ENCODE measurements around the gene TEAD1. TPM values are rescaled to one million over a fixed set of nuclear protein-coding genes. Genes with fewer than 3 reads are reported as not detected.

Gene TEAD1
- total and polyA plus RNA-seq, 9 of the 15 experiments (the other 6 are each of a cell fraction or from before 2014, with no cell fraction given), result 1.7 to 17.7 (median 10.8) TPM

- TF ChIP-seq MAFK (IDR thresholded peaks at IDR 0.05; ENCODE audit: low read length), result no peak
- TF ChIP-seq BDP1 (IDR thresholded peaks at IDR 0.05; ENCODE audit: insufficient read depth, insufficient read length), result no peak
- no peak for TF ChIP-seq U2AF2 (optimal IDR thresholded peaks at IDR 0.05; ENCODE audit: low read depth, low read length)
- no peak for TF ChIP-seq ARID4B (CRISPR knock-in tag; IDR thresholded peaks at IDR 0.05)
- TF ChIP-seq ZNF398 (CRISPR knock-in tag; IDR thresholded peaks at IDR 0.05), result no peak
- no peak for TF ChIP-seq ZBTB34 (CRISPR knock-in tag; IDR thresholded peaks at IDR 0.05)
- peak; percentile 78 to 81 for TF ChIP-seq RAD21 (CRISPR knock-in tag; conservative IDR thresholded peaks at IDR 0.05 in 1 of 2, IDR thresholded peaks at IDR 0.05 in 1 of 2)
- peak; percentile 73 for TF ChIP-seq SMC3 (conservative IDR thresholded peaks at IDR 0.05; ENCODE audit: insufficient read depth, low read depth, low read length)
- no peak for TF ChIP-seq ZMIZ1 (IDR thresholded peaks at IDR 0.05; ENCODE audit: low read depth in 2 of 2, low read length in 2 of 2)
- TF ChIP-seq IFI16 (CRISPR knock-in tag; IDR thresholded peaks at IDR 0.05), result no peak
- TF ChIP-seq TEAD4 (IDR thresholded peaks at IDR 0.05; ENCODE audit: low read length), result peak; percentile 61; the same call in 1 of the 2 replicates
- no peak for TF ChIP-seq TEAD4 (CRISPR knock-in tag; IDR thresholded peaks at IDR 0.05; ENCODE audit: borderline replicate concordance)
- no peak for TF ChIP-seq GABPA (tag; conservative IDR thresholded peaks at IDR 0.05; ENCODE audit: low read depth)
- TF ChIP-seq TRIM24 (IDR thresholded peaks at IDR 0.05), result no peak
These were observed 219.8 kb downstream of the TEAD1 start (continued) for GRCh38 chr11:12893787-12894672.
